ENCODE data around the gene CHRNB2.

- TF ChIP-seq, protein P1, sequence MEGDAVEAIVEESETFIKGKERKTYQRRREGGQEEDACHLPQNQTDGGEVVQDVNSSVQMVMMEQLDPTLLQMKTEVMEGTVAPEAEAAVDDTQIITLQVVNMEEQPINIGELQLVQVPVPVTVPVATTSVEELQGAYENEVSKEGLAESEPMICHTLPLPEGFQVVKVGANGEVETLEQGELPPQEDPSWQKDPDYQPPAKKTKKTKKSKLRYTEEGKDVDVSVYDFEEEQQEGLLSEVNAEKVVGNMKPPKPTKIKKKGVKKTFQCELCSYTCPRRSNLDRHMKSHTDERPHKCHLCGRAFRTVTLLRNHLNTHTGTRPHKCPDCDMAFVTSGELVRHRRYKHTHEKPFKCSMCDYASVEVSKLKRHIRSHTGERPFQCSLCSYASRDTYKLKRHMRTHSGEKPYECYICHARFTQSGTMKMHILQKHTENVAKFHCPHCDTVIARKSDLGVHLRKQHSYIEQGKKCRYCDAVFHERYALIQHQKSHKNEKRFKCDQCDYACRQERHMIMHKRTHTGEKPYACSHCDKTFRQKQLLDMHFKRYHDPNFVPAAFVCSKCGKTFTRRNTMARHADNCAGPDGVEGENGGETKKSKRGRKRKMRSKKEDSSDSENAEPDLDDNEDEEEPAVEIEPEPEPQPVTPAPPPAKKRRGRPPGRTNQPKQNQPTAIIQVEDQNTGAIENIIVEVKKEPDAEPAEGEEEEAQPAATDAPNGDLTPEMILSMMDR (IDR thresholded peaks at IDR 0.05 in 8 of 11, conservative IDR thresholded peaks at IDR 0.05 in 3 of 11) = peak in 2 of 11 experiments; percentile 6 to 8
- peak; percentile 46 to 89 (median 76) for TF ChIP-seq POLR2AphosphoS5 (IDR thresholded peaks at IDR 0.05)
Measured at GRCh38 chr1:154627257-154628120, 59.9 kb downstream of the CHRNB2 start.

Data from spleen (tissue), 7 donors.